Suprapubic skin (tissue), 3 donors: ENCODE measurements around the gene DTWD1.

Experiments used
- EP300 ChIP-seq: sonication (generic); formaldehyde crosslinking; IDR thresholded peaks from one replicate; pipeline ENCODE4 v1.6.1; 2017; ENCODE audit warnings: antibody characterized with exemption
- POLR2A ChIP-seq, 2 donors: fragments of 450-650 bp; IDR thresholded peaks; one replicate each; pipeline ENCODE4 v1.6.1; 2017; ENCODE audit warnings: antibody characterized with exemption in 2 of 2, mild to moderate bottlenecking in 2 of 2, moderate library complexity in 2 of 2
- TF ChIP-seq, protein P1 (sequence below), 2 donors: fragments of 200-600 bp in 1 of 2; fragments of 450-650 bp in 1 of 2; sonication (generic) in 1 of 2; IDR thresholded peaks; one replicate each; pipeline ENCODE4 v1.5.1; 2016 to 2019; ENCODE audit warnings: antibody characterized with exemption in 2 of 2, mild to moderate bottlenecking in 1 of 2, moderate library complexity in 1 of 2

DNA sequence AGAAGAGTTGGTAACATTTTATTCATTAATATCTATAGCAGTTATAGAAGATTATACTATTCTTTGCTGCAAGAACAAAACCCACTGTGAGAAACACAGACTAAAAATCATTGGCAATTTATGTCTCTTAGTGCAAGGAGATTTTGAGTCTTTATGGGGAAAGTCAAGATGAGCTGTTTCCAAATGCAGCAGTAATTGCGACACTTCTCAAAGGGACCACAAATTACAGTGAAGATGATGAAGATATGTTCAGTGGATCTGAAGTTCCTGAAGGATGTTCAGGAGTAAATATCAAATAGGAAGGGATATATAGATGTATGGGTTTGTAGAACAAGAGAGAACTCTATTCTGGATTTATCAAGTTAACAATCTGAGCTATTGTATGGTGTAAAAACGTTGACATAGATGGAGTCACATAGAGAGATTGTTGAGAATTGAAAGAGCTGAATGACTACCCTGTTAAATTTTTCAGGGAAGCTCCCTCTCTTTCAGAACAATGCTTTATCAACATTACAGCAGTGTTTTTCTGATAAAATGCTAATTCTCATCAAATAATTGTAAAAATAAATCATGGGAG is 71.8 kb downstream of the DTWD1 start:
- TF ChIP-seq, protein P1, sequence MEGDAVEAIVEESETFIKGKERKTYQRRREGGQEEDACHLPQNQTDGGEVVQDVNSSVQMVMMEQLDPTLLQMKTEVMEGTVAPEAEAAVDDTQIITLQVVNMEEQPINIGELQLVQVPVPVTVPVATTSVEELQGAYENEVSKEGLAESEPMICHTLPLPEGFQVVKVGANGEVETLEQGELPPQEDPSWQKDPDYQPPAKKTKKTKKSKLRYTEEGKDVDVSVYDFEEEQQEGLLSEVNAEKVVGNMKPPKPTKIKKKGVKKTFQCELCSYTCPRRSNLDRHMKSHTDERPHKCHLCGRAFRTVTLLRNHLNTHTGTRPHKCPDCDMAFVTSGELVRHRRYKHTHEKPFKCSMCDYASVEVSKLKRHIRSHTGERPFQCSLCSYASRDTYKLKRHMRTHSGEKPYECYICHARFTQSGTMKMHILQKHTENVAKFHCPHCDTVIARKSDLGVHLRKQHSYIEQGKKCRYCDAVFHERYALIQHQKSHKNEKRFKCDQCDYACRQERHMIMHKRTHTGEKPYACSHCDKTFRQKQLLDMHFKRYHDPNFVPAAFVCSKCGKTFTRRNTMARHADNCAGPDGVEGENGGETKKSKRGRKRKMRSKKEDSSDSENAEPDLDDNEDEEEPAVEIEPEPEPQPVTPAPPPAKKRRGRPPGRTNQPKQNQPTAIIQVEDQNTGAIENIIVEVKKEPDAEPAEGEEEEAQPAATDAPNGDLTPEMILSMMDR (IDR thresholded peaks at IDR 0.05): no peak
- TF ChIP-seq POLR2A (IDR thresholded peaks at IDR 0.05) (no peak), EP300 (no peak)
